Activated CD4-positive, alpha-beta memory T cell treated with anti-CD3 and anti-CD28 coated beads for 36 hours (primary cell): Measurements from ENCODE around the gene SST. TPM values are rescaled to one million over a fixed set of nuclear protein-coding genes. Genes with fewer than 3 reads are reported as not detected.
"Not testable (repeated sequence)": the region's sequence is repeated elsewhere in the genome, so short reads cannot be mapped to it uniquely, and the experiment has no call there.

Experiments
- CTCF ChIA-PET: fragments of 350-600 bp; sonication (Branson Sonifier 250); formaldehyde crosslinking; loops from one replicate; lab custom pipeline; 2021; ENCODE audit warnings: antibody characterized with exemption, inconsistent platforms; lab: Charles Lee
- POLR2A ChIA-PET: fragments of 350-600 bp; sonication (Branson Sonifier 250); formaldehyde crosslinking; loops from one replicate; lab custom pipeline; 2021; ENCODE audit warnings: antibody characterized with exemption; lab: Charles Lee
- DNase-seq: peaks from one replicate; pipeline ENCODE4 v3.0.0-alpha.2; 2020
- H3K27ac Mint-ChIP-seq: one replicate; pipeline ENCODE4 v1.8.0; 2021; ENCODE audit warnings: mixed read lengths
- H3K27me3 Mint-ChIP-seq: one replicate; pipeline ENCODE4 v1.8.0; 2021; ENCODE audit warnings: mixed read lengths
- H3K36me3 Mint-ChIP-seq: one replicate; pipeline ENCODE4 v1.8.0; 2021; ENCODE audit warnings: mixed read lengths
- H3K4me1 Mint-ChIP-seq: one replicate; pipeline ENCODE4 v1.8.0; 2021; ENCODE audit warnings: low read depth, mixed read lengths
- H3K4me3 Mint-ChIP-seq: one replicate; pipeline ENCODE4 v1.8.0; 2021; ENCODE audit warnings: mild to moderate bottlenecking, mixed read lengths
- H3K9me3 Mint-ChIP-seq: one replicate; pipeline ENCODE4 v1.8.0; 2021; ENCODE audit warnings: mixed read lengths
- intact Hi-C: fragments of 100-400 bp; cut with micrococcal nuclease; formaldehyde crosslinking; loops from one replicate; pipeline ENCODE4 v1.15.1; 2023
- total RNA-seq, 2 experiments: library from RNA; stranded (reverse); gene quantifications; one replicate each; pipeline ENCODE4 v1.2.3, GENCODE V29; 2021

SST gene
- total RNA-seq, 2 experiments from 2014 or later = not detected

DNA sequence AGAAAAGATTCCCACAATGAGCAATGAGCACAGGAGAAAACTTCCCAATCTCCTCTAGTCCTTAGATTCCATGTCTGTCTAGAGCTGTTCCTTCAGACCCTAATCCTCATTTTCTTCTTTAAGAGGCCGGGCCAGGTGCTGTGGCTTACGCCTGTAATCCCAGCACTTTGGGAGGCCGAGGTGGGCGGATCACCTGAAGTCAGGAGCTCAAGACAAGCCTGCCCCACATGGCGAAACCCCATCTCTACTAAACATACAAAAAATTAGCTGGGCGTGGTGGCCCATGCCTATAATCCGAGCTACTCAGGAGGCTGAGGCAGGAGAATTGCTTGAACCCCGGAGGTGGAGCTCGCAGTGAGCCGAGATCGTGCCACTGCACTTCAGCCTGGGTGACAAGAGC lies 11.6 kb upstream of the SST start:
- H3K27ac Mint-ChIP-seq, H3K4me1 Mint-ChIP-seq, POLR2A ChIA-PET, DNase-seq, H3K4me3 Mint-ChIP-seq, intact Hi-C loops, H3K36me3 Mint-ChIP-seq: not testable (repeated sequence)
- peaks cover 32% of the 10 kb centered on the region for H3K27me3 Mint-ChIP-seq
- peaks cover 16% of the 10 kb centered on the region for H3K9me3 Mint-ChIP-seq
- CTCF ChIA-PET = interaction anchor here (0.6 to 11.1 kb wide), 7 partner anchors 11 to 461 kb away, joined by 4 to 515 read pairs (median 78); partner anchors contain the start of gene SST

DNA sequence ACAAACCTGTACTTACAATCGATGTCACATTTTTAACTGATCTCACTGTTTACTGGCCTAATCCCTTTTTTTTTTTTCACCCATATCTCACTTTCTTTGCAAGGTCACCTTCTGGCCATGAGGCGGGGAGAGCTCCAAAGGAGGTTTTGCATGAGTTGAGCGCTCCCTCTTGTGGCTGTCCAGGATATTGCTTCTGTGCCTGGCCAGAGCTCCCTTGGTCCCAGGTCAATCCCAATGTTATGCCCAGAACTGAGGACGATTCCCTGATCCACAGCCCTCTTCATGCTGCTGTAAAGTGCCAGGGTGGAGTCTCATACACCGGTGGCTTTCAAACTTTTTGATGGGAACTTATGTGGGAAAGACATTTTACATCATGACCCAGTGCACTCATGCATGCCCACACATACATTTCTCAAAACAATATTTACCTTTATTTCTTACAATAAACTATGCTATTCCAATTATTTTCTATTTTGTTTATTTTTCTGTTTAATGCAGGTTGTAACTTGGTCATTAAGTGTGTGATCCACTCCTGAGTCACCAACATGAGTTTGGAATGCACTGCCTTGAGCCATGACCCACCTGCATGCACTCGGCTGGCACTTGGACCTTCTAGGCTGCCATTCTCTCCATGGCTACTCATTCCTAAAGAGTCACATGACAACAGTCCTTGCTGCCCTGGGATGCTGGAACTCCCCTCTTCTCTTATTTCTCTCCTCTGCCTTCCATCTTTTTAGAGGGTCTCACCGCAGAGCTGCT lies 9.6 kb upstream of the SST start:
- Mint-ChIP-seq H3K9me3 (peaks cover 2% of the 10 kb centered on the region), H3K27me3 (peaks cover 31% of the 10 kb centered on the region), H3K27ac (no peak overlapping the region), H3K36me3 (no peaks in the 10 kb centered on the region), H3K4me1 (peaks cover 3% of the 10 kb centered on the region), H3K4me3 (no peak overlapping the region)
- ChIA-PET CTCF (interaction anchor here (0.6 to 11.1 kb wide), 72 partner anchors 8 to 1763 kb away, joined by 3 to 515 read pairs (median 4); partner anchors contain the start of genes MASP1, RTP4 and SST), POLR2A (interaction anchor here (0.6 to 1.4 kb wide), 3 partner anchors 149 to 1271 kb away, joined by 3 to 5 read pairs (median 4); no protein-coding TSS in a partner anchor)
- DNase-seq = peak; percentile 76
- intact Hi-C loops = loop anchor here (1.0 to 2.0 kb wide), 4 partner anchors 34 to 459 kb away; no protein-coding TSS in a partner anchor

DNA sequence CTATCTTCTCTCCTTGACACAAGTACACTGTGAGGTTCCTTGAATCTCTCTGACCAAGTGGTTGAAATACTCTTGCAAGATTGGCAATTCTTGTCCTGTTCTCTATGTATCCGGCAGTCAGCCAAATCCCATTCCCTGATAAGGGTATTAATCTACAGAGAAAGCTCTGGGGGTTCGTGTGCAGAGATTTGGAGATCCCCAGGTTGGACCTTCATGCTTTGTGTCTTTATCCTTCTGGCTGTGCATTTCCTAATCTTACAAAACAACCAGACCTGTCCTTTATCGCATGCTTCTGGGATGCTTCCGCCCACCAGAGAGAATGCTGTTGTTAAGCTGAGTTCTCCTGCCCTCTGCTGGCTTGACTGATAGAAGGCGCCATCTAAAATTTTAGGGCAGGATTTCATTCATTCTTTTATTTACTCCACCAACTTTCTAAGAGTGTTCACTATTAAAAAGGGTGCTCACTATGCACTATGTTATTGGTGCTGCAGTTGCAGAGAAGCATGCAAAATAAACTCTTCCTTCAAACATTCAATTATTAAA lies 8.6 kb upstream of the SST start:
- Mint-ChIP-seq H3K4me3 (no peak overlapping the region), H3K9me3 (no peaks in the 10 kb centered on the region), H3K36me3 (no peaks in the 10 kb centered on the region), H3K27me3 (peaks cover 35% of the 10 kb centered on the region), H3K4me1 (no peaks in the 10 kb centered on the region), H3K27ac (no peak overlapping the region)
- ChIA-PET POLR2A (interaction anchor here (0.6 to 1.4 kb wide), 2 partner anchors 361 to 1272 kb away, joined by 3 to 4 read pairs; no protein-coding TSS in a partner anchor), CTCF (interaction anchor here (0.6 to 11.1 kb wide), 46 partner anchors 11 to 1764 kb away, joined by 3 to 515 read pairs (median 6); partner anchors contain the start of genes RTP4 and SST)
- peak; percentile 45 for DNase-seq
- intact Hi-C loops = loop anchor here (1.0 to 2.0 kb wide), 4 partner anchors 36 to 458 kb away; no protein-coding TSS in a partner anchor

DNA sequence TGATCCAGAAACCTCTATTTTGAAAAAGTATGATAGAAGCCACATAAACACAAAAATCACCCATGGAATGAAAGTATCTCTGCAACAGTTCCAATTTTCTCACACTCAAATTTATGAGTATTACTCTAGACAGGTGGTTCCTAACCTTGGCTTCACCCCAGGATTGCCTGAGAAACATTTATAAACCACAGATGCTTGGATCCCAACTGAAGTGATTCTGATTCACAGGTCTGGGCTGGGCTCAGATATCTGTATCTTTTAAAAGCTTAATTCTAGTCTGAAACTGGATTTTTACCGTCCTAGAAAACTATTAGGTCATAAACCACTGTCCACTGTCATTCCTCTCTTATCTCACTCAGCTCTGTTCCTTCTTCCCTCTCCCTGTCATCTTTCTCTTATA lies 7.4 kb upstream of the SST start:
- DNase-seq = no peak
- POLR2A ChIA-PET = interaction anchor here (0.9 kb wide), 1 partner anchor 8 kb away, joined by 3 read pairs; no protein-coding TSS in a partner anchor
- intact Hi-C loops = loop anchor here (2.0 kb wide), 1 partner anchor 457 kb away; no protein-coding TSS in a partner anchor
- CTCF ChIA-PET = interaction anchor here (2.4 to 11.1 kb wide), 4 partner anchors 11 to 455 kb away, joined by 9 to 515 read pairs (median 152); partner anchors contain the start of gene SST
- Mint-ChIP-seq H3K36me3 (no peaks in the 10 kb centered on the region), H3K9me3 (no peaks in the 10 kb centered on the region), H3K27ac (no peak overlapping the region), H3K27me3 (peaks cover 32% of the 10 kb centered on the region), H3K4me3 (no peak overlapping the region), H3K4me1 (no peaks in the 10 kb centered on the region)

DNA sequence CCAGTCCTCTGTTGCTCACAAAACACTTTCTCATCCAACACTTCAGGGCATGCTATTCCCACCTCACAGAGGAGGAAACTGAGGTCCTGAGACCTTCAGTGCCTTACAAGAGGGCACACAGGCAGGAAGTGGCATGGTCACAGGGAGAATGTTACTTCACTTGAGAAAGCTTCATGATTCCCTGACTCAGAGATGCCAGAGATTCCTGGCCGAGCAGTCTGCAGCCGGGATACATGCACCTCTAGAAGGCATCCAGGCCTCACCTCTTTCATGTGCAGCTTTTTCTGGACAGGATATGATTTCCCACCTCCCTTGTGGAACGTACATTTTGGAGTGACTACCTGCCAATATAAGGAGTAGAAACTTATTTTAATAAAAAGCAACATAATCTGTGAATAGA lies 2.8 kb upstream of the SST start:
- H3K9me3 Mint-ChIP-seq = no peaks in the 10 kb centered on the region
- no peak overlapping the region for H3K27ac Mint-ChIP-seq
- H3K27me3 Mint-ChIP-seq = peaks cover 56% of the 10 kb centered on the region
- POLR2A ChIA-PET = no interaction called here
- CTCF ChIA-PET = interaction anchor here (2.6 to 3.3 kb wide), 2 partner anchors 57 to 354 kb away, joined by 19 read pairs; no protein-coding TSS in a partner anchor
- no peak overlapping the region for H3K4me3 Mint-ChIP-seq
- no peak for DNase-seq
- H3K36me3 Mint-ChIP-seq = no peaks in the 10 kb centered on the region
- intact Hi-C loops = no loop called here
- H3K4me1 Mint-ChIP-seq = no peaks in the 10 kb centered on the region

DNA sequence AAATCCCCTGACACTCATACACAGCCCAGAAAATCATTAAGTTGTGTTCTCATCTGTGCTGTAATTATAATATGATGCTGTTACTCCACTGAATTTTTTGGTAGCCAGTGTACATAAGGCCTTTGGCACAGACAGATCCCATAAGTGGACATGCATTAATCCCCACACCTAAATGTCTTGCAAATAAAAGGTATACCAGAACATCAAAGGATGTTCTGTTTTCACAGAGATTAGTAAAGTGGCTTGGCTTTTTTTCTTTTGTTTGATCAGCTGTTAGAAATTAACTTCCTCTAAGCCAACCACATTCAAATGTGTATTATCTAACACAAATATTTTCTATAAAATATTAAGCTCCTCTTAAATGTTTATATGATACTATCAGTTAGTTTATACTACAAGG lies 2.7 kb downstream of the SST start:
- CTCF ChIA-PET = interaction anchor here (1.4 to 11.3 kb wide), 4 partner anchors 12 to 349 kb away, joined by 3 to 117 read pairs (median 30); no protein-coding TSS in a partner anchor
- peaks cover 7% of the 10 kb centered on the region for H3K4me1 Mint-ChIP-seq
- no peak for DNase-seq
- H3K4me3 Mint-ChIP-seq = no peak overlapping the region
- no peaks in the 10 kb centered on the region for H3K36me3 Mint-ChIP-seq
- intact Hi-C loops = no loop called here
- POLR2A ChIA-PET = no interaction called here
- H3K27me3 Mint-ChIP-seq = peaks cover 63% of the 10 kb centered on the region
- no peak overlapping the region for H3K27ac Mint-ChIP-seq
- no peaks in the 10 kb centered on the region for H3K9me3 Mint-ChIP-seq

DNA sequence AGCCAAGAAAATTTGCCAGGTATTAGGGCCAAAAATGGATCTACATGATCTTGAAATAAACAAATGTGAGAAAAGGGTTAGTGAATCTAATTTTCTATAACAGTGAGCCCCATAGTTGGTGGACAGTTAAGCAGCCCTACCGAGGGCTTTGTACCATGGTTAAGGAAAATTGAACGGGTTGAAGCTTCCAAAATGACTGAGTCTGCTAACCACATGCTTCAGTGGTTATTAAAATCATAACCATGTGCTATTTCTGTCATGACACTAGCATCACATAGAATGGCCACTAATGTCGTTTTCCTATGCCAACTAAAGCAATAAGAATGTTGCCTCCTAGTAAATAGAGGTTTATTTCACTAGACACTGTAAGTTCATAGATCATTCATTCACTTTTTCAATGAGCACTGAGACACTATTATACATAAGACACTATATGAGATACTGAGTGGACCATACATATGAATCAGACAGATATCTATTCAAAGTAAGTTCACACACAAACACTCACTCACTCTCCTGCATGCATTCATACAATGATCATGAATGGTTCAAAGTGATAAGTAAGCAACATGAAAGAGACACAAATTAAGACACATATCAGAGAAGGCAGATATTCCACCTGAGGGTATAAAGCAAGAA lies 4.3 kb downstream of the SST start:
- no peaks in the 10 kb centered on the region for H3K9me3 Mint-ChIP-seq
- no peaks in the 10 kb centered on the region for H3K36me3 Mint-ChIP-seq
- no peak for DNase-seq
- no peak overlapping the region for H3K4me3 Mint-ChIP-seq
- intact Hi-C loops = loop anchor here (2.0 kb wide), 1 partner anchor 19 kb away; no protein-coding TSS in a partner anchor
- H3K27me3 Mint-ChIP-seq = peaks cover 53% of the 10 kb centered on the region
- no peak overlapping the region for H3K27ac Mint-ChIP-seq
- CTCF ChIA-PET = interaction anchor here (7.9 to 11.3 kb wide), 2 partner anchors 13 to 347 kb away, joined by 44 to 117 read pairs; no protein-coding TSS in a partner anchor
- peaks cover 7% of the 10 kb centered on the region for H3K4me1 Mint-ChIP-seq
- POLR2A ChIA-PET = no interaction called here

DNA sequence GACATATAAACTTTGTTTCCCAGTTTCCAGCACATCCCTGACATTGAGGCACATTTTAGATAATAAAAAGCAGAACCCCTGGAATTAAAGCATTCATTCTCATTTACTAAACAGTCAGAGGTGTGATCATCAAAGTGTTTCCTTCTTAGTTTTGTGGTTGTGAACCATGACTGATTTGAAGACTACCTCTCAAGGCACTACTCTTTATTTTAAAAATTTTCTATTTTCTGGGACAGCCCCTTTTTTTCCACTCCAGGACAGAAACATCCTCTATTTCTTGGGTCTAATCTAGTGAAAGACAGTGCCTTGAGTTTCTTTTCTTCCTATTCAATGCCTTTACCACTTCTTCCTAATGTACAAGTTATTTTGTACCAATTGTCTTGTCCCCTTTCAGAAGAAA lies 5.2 kb downstream of the SST start:
- ChIA-PET CTCF (interaction anchor here (0.6 to 11.3 kb wide), 3 partner anchors 14 to 357 kb away, joined by 3 to 117 read pairs (median 44); no protein-coding TSS in a partner anchor), POLR2A (no interaction called here)
- no peak for DNase-seq
- peaks cover 49% of the 10 kb centered on the region for H3K27me3 Mint-ChIP-seq
- H3K4me3 Mint-ChIP-seq = no peak overlapping the region
- H3K36me3 Mint-ChIP-seq = no peaks in the 10 kb centered on the region
- H3K9me3 Mint-ChIP-seq = no peaks in the 10 kb centered on the region
- intact Hi-C loops = loop anchor here (2.0 kb wide), 1 partner anchor 20 kb away; no protein-coding TSS in a partner anchor
- no peak overlapping the region for H3K27ac Mint-ChIP-seq
- peaks cover 7% of the 10 kb centered on the region for H3K4me1 Mint-ChIP-seq

DNA sequence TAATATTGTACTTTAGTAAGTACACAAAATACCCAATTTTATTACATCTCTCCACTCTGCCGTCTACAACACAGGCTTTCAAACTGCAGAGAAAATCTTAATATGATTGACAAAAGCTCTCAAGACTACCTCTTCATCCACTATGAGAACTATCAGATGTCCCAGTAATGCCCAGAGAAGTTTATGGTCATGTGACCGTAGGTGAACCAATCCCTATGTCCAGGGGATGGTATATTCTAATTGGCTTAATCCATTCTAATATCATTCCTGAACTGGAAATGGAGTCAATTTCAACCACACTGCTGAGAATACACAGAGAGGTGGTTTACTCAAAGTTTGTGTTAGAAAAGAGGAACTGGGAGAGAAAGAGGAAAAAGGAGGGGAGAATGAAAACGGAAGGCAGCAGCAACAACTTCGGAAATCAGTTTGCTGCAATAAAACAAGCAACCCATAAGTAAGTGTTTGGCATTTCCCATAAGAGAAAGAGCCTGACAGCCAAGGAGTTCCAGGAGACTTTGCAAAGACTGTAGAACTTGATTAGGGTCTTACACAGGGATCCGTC lies 7.3 kb downstream of the SST start:
- ChIA-PET POLR2A (no interaction called here), CTCF (interaction anchor here (1.2 to 11.3 kb wide), 3 partner anchors 16 to 344 kb away, joined by 3 to 117 read pairs (median 44); no protein-coding TSS in a partner anchor)
- DNase-seq = no peak
- intact Hi-C loops = no loop called here
- H3K36me3 Mint-ChIP-seq = no peaks in the 10 kb centered on the region
- no peak overlapping the region for H3K27ac Mint-ChIP-seq
- no peak overlapping the region for H3K4me3 Mint-ChIP-seq
- peaks cover 7% of the 10 kb centered on the region for H3K4me1 Mint-ChIP-seq
- H3K27me3 Mint-ChIP-seq = peaks cover 40% of the 10 kb centered on the region
- no peaks in the 10 kb centered on the region for H3K9me3 Mint-ChIP-seq

DNA sequence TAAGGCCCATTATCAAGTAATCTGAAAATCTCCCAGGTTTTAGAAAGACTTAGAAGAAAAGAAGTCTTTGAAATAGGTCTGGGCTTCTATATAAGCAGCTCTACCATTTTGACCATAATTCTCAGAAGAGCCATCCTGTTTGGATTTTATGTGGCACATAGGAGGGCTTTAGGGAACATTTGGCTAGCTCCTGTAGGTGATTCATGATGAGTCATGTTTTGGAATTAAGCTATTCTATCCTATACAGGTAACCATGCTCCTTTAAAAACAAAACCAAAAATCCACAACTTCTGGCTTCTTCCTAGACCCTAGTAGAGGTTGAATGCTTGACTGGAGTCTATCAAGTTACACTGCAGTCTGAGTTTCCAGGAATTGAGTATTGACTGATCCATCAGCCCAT lies 8.9 kb downstream of the SST start:
- intact Hi-C loops = no loop called here
- Mint-ChIP-seq H3K4me1 (peaks cover 7% of the 10 kb centered on the region), H3K36me3 (no peaks in the 10 kb centered on the region), H3K4me3 (no peak overlapping the region), H3K9me3 (no peaks in the 10 kb centered on the region), H3K27ac (no peak overlapping the region), H3K27me3 (peaks cover 33% of the 10 kb centered on the region)
- ChIA-PET CTCF (interaction anchor here (1.5 to 11.3 kb wide), 2 partner anchors 18 to 341 kb away, joined by 4 to 117 read pairs; no protein-coding TSS in a partner anchor), POLR2A (no interaction called here)
- no peak for DNase-seq

DNA sequence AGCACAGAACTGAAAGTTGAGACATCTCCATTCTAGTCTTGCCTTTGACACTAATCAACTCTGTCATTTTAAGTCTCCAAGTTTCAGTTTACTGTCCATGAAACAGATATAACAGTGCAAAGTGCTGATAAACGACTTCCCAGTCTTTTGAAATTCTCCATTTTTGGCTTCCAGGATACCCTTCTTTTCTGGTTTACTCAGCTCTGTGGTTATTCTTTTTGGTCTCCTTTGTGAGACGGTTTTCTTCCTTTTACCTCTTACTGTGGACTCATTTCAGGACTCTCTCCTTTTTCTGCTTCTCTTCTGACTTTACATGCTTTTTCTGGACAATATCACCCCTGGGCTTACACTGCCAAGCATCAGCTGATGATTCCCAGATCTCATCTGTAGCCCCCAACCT lies 18.9 kb downstream of the SST start:
- DNase-seq = no peak
- Mint-ChIP-seq H3K27me3 (peaks cover 34% of the 10 kb centered on the region), H3K9me3 (no peaks in the 10 kb centered on the region), H3K36me3 (no peaks in the 10 kb centered on the region), H3K4me1 (no peaks in the 10 kb centered on the region), H3K27ac (no peak overlapping the region), H3K4me3 (no peak overlapping the region)
- ChIA-PET POLR2A (no interaction called here), CTCF (interaction anchor here (0.6 to 1.4 kb wide), 2 partner anchors 189 to 332 kb away, joined by 3 to 9 read pairs; no protein-coding TSS in a partner anchor)
- intact Hi-C loops = no loop called here
